ENCODE data around the gene MAN1A1.

DNA sequence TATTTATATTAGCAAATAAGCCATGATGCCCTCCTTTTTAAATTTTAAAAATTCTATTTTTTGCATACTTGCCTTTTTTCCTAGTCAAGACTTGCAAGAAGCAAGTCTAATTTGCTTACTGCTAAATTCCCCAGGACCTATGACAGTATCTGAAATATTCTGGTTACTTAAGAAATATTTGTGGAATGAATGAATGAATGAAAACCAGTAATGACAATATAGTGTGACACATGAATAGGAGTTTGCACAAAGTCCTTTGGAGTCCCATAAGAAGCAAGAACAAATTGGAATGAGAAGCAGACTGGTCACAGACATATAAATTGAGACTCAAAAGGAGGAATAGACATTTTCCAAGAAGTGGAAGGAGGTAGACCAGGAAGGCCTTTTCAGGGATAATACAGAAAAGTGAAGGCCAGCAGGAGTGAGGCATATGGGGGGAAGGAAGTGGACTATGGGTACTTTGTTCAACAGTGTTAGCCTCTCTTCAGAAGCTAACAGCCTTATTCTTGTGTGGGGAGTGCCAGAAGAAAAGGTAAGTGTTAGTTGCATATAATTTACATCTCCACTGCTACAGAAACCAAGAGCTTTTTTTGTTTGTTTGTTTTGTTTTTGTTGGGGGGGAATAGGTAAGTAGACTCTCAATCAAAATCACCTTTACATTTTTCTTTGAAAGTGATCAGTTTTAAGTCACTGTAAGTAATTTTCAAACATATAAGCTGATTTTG is 177.5 kb downstream of the MAN1A1 start:
- TF ChIP-seq CTCF (IDR thresholded peaks at IDR 0.05; ENCODE audit: poor library complexity) (no peak), EZH2 (IDR thresholded peaks at IDR 0.05; ENCODE audit: borderline replicate concordance) (no peak), EZH2phosphoT487 (IDR thresholded peaks at IDR 0.05; ENCODE audit: low read depth, severe bottlenecking, unreplicated experiment) (no peak)

Measured in hepatocyte (in vitro differentiated cells).